ENCODE data around the gene CIB4.

DNA sequence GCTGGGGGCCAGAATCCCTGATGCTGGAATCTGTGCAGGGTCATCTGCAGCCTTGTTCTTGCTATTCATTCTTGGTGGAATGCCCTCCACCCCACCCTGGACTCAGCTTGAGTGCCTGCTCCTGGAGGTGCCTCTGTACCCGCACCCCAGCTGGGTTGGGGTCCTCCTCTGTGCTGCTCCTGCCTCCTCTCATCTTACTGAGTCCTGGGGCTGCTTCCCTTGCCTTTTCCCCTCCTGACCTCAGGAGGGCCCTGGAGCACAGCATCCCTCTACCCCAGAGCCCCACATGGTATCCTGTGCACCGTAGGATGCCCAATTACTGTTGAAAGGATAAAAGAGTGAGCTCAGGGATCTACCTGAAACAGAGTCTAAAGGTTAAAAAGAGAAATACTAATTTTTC is 81.6 kb downstream of the CIB4 start:
- TF ChIP-seq POLR2A (IDR thresholded peaks at IDR 0.05) = no peak
- TF ChIP-seq, protein P1, sequence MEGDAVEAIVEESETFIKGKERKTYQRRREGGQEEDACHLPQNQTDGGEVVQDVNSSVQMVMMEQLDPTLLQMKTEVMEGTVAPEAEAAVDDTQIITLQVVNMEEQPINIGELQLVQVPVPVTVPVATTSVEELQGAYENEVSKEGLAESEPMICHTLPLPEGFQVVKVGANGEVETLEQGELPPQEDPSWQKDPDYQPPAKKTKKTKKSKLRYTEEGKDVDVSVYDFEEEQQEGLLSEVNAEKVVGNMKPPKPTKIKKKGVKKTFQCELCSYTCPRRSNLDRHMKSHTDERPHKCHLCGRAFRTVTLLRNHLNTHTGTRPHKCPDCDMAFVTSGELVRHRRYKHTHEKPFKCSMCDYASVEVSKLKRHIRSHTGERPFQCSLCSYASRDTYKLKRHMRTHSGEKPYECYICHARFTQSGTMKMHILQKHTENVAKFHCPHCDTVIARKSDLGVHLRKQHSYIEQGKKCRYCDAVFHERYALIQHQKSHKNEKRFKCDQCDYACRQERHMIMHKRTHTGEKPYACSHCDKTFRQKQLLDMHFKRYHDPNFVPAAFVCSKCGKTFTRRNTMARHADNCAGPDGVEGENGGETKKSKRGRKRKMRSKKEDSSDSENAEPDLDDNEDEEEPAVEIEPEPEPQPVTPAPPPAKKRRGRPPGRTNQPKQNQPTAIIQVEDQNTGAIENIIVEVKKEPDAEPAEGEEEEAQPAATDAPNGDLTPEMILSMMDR (IDR thresholded peaks at IDR 0.05) = no peak
